Central memory CD8-positive, alpha-beta T cell (primary cell): ENCODE results near the gene TMC5.
A peak's percentile ranks its signal among the peaks of the same experiment; 100 is the strongest.
"Not testable (repeated sequence)": the region's sequence is repeated elsewhere in the genome, so short reads cannot be mapped to it uniquely, and the experiment has no call there.

Experiments used
- ATAC-seq: fragments of 150-1000 bp; cut with Tn5 transposase; replicated peaks from 2 replicates; pipeline ENCODE4 v1.10.0; 2022; ENCODE audit warnings: mild to moderate bottlenecking, moderate FRiP score, moderate number of reproducible peaks; ENCODE audit not compliant: poor library complexity, severe bottlenecking; ENCODE audit errors: extremely low read depth
- DNase-seq, 2 donors: peaks; one replicate each; pipeline ENCODE4 v3.0.0; 2021; ENCODE audit warnings: low spot score in 2 of 2
- H3K27ac Mint-ChIP-seq: one replicate; pipeline ENCODE4 v1.8.0; 2022; ENCODE audit warnings: low read depth, mild to moderate bottlenecking, moderate library complexity, mixed read lengths
- H3K27me3 Mint-ChIP-seq: one replicate; pipeline ENCODE4 v1.8.0; 2022; ENCODE audit warnings: mixed read lengths
- H3K36me3 Mint-ChIP-seq: one replicate; pipeline ENCODE4 v1.8.0; 2022; ENCODE audit warnings: mild to moderate bottlenecking, moderate library complexity, mixed read lengths; ENCODE audit not compliant: insufficient read depth
- H3K4me1 Mint-ChIP-seq: one replicate; pipeline ENCODE4 v1.8.0; 2022; ENCODE audit warnings: mixed read lengths
- H3K4me3 Mint-ChIP-seq: one replicate; pipeline ENCODE4 v1.8.0; 2022; ENCODE audit warnings: mild to moderate bottlenecking, moderate library complexity, mixed read lengths
- H3K9me3 Mint-ChIP-seq: one replicate; pipeline ENCODE4 v1.8.0; 2022; ENCODE audit warnings: mixed read lengths

Gene TMC5

DNA sequence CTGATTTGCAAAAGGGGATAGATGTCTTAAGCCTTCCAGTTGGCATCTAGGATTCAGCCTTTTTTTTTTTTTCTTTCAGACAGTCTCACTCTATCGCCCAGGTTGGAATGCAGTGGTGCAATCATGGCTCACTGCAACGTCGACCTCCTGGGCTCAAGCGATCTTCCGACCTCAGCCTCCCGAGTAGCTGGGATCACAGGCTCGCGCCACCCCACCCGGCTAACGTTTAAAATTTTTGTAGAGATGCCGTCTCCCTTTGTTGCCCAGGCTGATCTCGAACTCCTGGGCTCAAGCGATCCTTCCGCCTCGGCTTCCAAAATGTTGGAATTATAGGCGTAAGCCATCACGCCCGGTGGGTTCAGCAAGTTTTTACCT, 105.5 kb downstream of the TMC5 start:
- H3K9me3 Mint-ChIP-seq, result no peaks in the 10 kb centered on the region
- no peaks in the 10 kb centered on the region for H3K27me3 Mint-ChIP-seq
- peaks cover 60% of the 10 kb centered on the region for H3K4me1 Mint-ChIP-seq
- ATAC-seq, result no peak
- peak overlapping the region; percentile 95 for H3K27ac Mint-ChIP-seq
- peaks cover 11% of the 10 kb centered on the region for H3K36me3 Mint-ChIP-seq
- no peak overlapping the region for H3K4me3 Mint-ChIP-seq
- no peak for DNase-seq

DNA sequence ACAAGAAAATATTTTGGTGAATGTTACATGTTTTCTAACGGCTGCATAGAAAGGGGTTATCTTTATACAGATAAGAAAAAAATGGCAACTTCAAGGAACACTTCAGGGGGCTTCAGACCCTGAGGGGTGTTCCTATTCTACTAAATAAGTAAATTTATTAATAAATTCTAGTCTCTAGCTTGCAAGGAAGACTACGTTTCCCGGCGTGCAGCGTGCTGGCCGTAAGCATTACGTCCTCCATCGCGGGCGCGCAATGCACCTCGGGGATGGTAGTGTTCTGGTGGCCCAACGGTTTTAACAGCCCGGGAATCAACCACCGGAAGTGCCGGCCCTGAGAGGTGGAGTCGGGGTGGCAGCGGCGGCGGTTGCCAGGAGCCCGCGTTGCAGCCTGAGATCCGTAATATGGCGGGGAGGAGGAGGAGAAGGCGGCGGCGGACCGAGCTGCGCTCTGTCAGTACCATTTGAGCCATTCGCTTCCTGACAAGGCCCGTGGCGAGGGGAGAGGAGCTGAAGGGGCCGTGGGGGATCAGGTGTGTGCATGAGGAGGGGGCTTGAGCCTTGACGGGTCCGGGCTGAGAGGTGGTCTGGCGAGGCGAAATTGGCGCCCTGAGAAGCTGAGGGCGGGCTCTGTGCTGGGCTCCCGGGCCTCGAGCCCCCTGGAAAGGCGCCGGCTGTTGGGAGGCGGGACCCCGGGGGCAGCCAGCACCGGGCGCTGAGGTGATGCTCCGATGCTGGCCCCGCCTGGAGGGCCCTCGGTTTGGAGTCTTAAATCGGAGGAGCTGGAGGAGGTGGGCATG, 106.1 kb downstream of the TMC5 start, which contains the start of gene CCP110:
TSS of gene CCP110 (plus strand) at position 384 of the 797 bp plus-strand sequence. CDS start 3,940 bp downstream, outside the sequence.
- peak; percentile 93 for ATAC-seq
- no peaks in the 10 kb centered on the region for H3K27me3 Mint-ChIP-seq
- no peaks in the 10 kb centered on the region for H3K9me3 Mint-ChIP-seq
- peak within 1 kb of the TSS; percentile 95 for H3K27ac Mint-ChIP-seq
- peak; percentile 88 to 89 for DNase-seq
- H3K4me3 Mint-ChIP-seq, result peak within 1 kb of the TSS; percentile 94
- H3K36me3 Mint-ChIP-seq, result peaks cover 16% of the 10 kb centered on the region
- H3K4me1 Mint-ChIP-seq, result peaks cover 55% of the 10 kb centered on the region

DNA sequence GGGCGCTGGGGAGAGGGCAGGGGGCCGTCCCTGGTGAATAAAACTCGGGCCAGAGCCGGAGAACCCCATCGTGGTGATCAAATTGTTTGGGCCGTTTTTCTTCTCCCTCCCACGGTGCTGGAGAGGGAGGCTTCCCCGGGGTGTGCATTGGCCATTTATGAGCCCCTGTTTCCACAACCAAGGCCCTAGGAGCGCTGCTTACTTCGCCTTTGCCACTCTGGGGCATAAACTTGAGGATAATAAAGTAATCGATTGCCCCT, 106.6 kb downstream of the TMC5 start:
- DNase-seq, result no peak
- Mint-ChIP-seq H3K27me3 (no peaks in the 10 kb centered on the region), H3K4me1 (peaks cover 52% of the 10 kb centered on the region), H3K4me3 (peak overlapping the region; percentile 94), H3K27ac (peak overlapping the region; percentile 95), H3K36me3 (peaks cover 18% of the 10 kb centered on the region), H3K9me3 (no peaks in the 10 kb centered on the region)
- no peak for ATAC-seq

DNA sequence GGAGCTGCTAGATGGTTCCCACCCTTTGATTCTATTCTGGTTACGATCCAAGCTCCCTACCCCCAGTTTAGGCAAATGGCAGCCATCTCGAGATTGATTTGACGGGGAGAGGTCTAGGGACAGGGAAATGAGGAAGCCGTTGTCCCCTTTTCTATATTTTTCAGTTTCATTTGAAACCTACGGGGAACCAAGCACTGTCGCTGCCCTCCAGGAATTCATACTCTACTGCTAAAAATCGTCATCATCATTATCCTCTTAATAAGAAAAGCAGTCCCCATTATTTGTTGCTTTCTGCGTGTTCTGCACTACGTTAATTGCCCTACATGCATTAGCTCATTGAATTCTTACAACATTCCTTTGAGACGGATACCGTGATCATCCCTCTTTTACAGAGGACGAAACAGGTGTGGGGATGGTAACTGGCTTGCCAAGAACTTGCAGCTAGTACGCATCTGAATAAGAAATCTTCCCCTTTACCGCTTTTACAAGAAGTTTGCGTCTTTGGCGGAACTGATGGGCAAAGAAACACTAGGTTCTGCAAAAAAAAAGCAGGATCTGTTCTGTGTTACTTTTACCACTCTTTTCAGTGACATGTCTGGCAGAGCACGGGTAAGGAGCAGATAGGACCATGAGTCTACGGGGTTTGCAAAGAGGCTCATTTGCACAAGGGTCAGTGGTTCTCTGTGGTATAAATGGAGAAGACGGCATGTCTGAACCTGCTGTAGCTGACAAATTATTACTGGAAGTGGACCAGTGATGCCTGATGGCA, 107.1 kb downstream of the TMC5 start:
- Mint-ChIP-seq H3K4me1 (peaks cover 50% of the 10 kb centered on the region), H3K4me3 (peak overlapping the region; percentile 94), H3K9me3 (no peaks in the 10 kb centered on the region), H3K27me3 (no peaks in the 10 kb centered on the region), H3K36me3 (peaks cover 18% of the 10 kb centered on the region), H3K27ac (peak overlapping the region; percentile 95)
- no peak for DNase-seq
- no peak for ATAC-seq

DNA sequence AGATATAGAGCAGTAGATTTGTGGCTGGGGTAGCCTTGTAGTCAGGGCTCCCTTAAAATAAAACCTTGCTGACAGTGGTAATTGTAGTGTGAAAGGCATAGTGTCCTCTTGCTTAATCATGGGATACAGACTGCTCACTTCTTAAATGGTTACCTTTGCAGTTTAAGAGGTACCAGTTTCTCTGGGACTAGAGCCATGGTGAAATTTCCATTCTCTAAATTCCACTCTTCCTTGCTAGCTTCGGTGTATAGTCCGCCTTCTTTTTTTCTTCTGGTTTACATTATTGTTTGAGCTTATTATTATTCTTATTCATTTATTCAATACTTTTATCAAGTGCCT, 107.7 kb downstream of the TMC5 start:
- no peak for DNase-seq
- Mint-ChIP-seq H3K9me3 (no peaks in the 10 kb centered on the region), H3K27ac (no peak overlapping the region), H3K4me3 (peak overlapping the region; percentile 94), H3K27me3 (no peaks in the 10 kb centered on the region), H3K4me1 (peaks cover 45% of the 10 kb centered on the region), H3K36me3 (peaks cover 18% of the 10 kb centered on the region)
- no peak for ATAC-seq

DNA sequence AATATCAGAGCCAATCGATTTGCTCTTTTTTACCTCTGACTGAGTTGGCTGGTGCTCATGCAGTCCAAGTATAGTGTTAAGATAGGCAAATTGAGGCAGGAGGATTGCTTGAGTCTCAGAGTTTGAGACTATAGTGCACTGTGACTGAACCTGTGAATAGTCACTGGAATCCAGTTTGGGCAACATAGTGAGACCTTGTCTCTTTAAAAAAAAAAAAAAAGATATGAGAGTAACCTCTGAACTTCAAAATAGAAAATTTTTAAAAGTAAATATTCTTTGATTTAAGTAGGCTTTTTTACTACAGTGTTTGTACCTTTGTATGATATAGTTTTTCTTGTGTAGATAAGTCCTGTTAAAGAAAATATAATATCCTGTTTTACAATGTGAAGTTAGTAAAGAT, 109.5 kb downstream of the TMC5 start:
- no peak for ATAC-seq

DNA sequence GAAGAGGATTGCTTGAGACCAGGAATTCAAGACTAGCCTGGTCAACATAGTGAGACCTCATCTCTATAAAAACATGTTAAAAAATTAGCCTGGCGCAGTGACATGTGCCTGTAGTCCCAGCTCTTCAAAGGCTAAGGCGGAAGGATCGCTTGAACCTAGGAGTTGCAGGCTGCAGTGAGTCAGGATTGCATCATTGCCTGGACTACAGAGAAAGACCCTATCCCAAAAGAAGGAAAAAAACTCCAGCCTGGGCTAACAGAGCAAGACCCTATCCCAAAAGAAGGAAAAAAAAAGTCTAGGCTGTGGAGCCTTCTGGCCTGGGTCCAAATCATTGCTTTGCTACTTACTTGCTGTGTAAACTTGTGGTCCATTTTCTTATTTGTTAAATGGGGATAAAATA, 111.0 kb downstream of the TMC5 start:
- Mint-ChIP-seq H3K27me3 (no peaks in the 10 kb centered on the region), H3K36me3 (peaks cover 17% of the 10 kb centered on the region), H3K27ac (no peak overlapping the region), H3K9me3 (no peaks in the 10 kb centered on the region), H3K4me3 (no peak overlapping the region), H3K4me1 (peaks cover 19% of the 10 kb centered on the region)
- DNase-seq (no peak), ATAC-seq (no peak)

More for the DNA sequence above, 109.5 kb downstream of the TMC5 start:
- Mint-ChIP-seq H3K4me1 (peaks cover 27% of the 10 kb centered on the region), H3K27me3 (no peaks in the 10 kb centered on the region), H3K36me3 (peaks cover 14% of the 10 kb centered on the region), H3K9me3 (no peaks in the 10 kb centered on the region), H3K4me3 (no peak overlapping the region), H3K27ac (no peak overlapping the region)
- DNase-seq, result no peak

DNA sequence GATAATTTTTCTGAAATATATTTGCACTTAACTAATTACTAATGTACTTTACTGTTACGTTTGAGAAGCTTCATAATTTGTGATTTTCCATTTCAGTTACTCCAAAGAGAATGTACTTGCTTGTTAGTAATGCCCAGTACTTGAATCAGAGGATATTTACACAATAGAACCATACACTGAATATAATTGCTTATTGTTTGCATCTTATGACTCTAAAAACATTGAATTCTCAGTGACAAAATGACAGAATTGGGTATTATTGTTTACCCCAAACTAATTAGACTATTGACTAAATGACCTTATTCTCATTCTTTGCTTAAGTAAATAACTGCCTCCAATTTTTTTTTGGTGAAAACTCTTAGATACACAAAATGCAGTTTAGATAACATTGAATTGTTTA, 114.9 kb downstream of the TMC5 start:
- DNase-seq (no peak), ATAC-seq (no peak)
- Mint-ChIP-seq H3K36me3 (peaks cover 23% of the 10 kb centered on the region), H3K27ac (no peak overlapping the region), H3K4me3 (no peak overlapping the region), H3K4me1 (no peaks in the 10 kb centered on the region), H3K9me3 (no peaks in the 10 kb centered on the region), H3K27me3 (no peaks in the 10 kb centered on the region)

DNA sequence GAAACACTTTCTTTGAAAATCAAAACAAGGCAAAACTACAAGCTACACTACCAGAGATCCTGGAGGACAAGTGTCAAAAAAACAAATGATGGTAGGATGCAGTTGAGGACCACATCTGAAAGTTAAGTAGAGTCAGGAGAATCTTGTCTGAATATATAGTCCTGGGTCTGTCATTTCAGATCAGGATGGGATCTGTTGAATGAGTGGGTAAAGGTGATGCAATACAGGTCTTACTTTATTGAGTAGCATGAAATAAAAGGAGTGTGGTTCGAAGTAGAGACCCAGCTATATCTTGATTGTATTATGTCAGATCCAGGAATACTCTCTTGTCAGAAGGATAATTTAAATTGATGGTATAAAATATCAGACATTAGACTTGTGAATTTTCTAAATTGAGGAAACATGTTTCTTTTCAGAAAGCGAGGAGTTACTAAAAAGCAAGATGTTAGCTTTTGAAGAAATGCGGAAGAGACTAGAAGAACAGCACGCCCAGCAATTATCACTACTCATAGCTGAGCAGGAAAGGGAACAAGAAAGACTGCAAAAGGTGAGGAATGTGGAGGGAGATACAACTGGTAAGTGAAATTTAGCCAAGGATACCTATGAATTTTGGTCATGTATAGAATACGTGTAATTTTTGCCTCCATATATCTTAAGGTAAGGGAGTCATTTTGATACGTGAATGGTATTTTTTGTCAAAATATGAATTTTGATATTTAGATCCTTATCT, 122.7 kb downstream of the TMC5 start:
- H3K27me3 Mint-ChIP-seq, result no peaks in the 10 kb centered on the region
- no peak for DNase-seq
- ATAC-seq, result no peak
- no peaks in the 10 kb centered on the region for H3K4me1 Mint-ChIP-seq
- peaks cover 21% of the 10 kb centered on the region for H3K36me3 Mint-ChIP-seq
- H3K4me3 Mint-ChIP-seq, result no peak overlapping the region
- no peaks in the 10 kb centered on the region for H3K9me3 Mint-ChIP-seq
- H3K27ac Mint-ChIP-seq, result no peak overlapping the region

DNA sequence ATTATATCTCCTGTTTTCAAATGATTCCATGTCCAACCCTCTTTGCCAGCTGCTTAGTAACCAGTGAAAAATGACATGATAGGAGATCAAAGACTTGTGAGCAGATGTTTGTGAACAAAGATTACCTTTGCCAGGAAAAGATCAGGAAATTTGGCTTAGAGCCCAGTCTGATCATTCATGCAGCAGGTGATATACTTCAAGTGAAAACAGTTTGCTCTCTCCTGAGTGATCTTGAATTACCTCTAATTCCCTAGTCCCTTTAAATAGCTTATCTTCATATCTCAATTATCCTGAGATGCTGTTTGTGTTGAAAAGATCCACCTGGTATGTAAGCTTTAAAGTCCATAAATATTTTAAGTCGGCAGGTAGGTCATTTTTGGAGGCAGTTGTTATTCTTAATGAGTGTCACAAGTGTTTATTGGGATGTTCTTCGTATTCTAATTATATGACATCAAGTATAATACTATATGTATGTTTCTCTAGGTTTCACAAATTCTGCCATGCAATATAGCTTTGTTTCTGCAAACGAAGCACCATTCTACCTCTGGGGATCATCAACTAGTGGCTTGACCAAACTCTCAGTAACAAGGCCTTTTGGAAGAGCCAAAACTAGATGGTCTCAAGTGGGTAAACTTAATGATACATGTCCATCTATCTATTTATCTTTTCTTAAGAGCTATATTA, 124.6 kb downstream of the TMC5 start:
- no peak overlapping the region for H3K4me3 Mint-ChIP-seq
- H3K27me3 Mint-ChIP-seq, result no peaks in the 10 kb centered on the region
- H3K27ac Mint-ChIP-seq, result no peak overlapping the region
- peaks cover 16% of the 10 kb centered on the region for H3K36me3 Mint-ChIP-seq
- ATAC-seq (no peak), DNase-seq (no peak)
- no peaks in the 10 kb centered on the region for H3K9me3 Mint-ChIP-seq
- no peaks in the 10 kb centered on the region for H3K4me1 Mint-ChIP-seq

DNA sequence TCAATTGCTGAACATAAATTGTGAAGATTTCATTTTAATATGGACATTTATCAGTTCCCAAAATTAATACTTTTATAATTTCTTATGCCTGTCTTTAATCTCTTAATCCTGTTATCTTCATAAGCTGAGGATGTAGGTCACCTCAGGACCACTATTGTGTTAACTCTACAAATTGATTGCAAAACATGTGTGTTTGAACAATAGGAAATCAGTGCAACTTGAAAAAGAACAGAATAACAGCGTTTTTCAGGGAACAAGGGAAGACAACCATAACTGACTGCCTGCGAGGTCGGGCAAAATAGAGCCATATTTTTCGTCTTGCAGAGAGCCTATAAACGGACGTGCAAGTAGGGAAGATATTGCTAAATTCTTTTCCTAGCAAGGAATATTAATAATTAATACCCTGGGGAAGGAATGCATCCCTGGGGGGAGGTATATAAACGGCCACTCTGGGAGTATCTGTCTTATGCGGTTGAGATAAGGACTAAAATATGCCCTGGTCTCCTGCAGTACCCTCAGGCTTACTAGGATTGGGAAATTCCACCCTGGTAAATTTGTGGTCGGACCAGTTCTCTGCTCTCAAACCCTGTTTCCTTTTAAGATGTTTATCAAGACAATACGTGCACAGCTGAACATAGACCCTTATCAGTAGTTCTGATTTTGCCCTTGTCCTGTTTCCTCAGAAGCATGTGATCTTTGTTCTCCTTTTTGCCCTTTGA, 125.8 kb downstream of the TMC5 start:
- not testable (repeated sequence) for ATAC-seq, H3K4me1 Mint-ChIP-seq, DNase-seq, H3K9me3 Mint-ChIP-seq, H3K4me3 Mint-ChIP-seq, H3K27ac Mint-ChIP-seq, H3K27me3 Mint-ChIP-seq
- H3K36me3 Mint-ChIP-seq, result peaks cover 18% of the 10 kb centered on the region

DNA sequence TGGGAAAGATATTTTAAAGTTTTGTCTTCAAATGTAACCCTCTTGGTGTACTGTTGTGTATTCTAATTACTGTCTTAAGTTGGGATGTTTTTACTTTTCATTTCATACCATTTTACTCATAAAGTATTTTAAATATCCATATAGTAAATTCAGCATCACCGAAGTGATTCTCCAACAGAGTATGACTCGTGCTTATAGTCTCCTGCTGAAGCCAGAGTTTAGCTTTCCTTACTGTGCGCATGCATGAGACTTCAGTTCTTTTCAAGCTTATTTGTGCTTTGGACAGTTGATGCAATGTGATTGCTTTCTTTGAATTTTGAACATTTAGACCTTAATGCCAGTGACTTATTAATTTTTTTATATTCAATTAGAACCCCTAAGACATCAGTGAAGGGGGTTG, 130.5 kb downstream of the TMC5 start:
- Mint-ChIP-seq H3K27me3 (no peaks in the 10 kb centered on the region), H3K9me3 (no peaks in the 10 kb centered on the region), H3K4me1 (no peaks in the 10 kb centered on the region), H3K4me3 (no peak overlapping the region), H3K27ac (no peak overlapping the region), H3K36me3 (peaks cover 3% of the 10 kb centered on the region)
- no peak for DNase-seq
- ATAC-seq, result no peak
